Cerebellar nuclear complex (tissue), 1 donor: ENCODE measurements around the gene KRTAP5-11.
"Not testable (repeated sequence)": the region's sequence is repeated elsewhere in the genome, so short reads cannot be mapped to it uniquely, and the experiment has no call there.

Source experiments
- DNase-seq, 2 experiments: peaks; one replicate each; lab custom pipeline; 2025; lab: John Stamatoyannopoulos, UW

The KRTAP5-11 gene

GRCh38 chr11:71582309-71582895 lies at the start of gene KRTAP5-11:
TSS of gene KRTAP5-11 (minus strand) at chr11:71582875. CDS start at chr11:71582837, 38 bp downstream.
- DNase-seq = no peak

GRCh38 chr11:71631551-71631950 lies 48.9 kb upstream of the KRTAP5-11 start:
- not testable (repeated sequence) for DNase-seq

- not testable (repeated sequence) for DNase-seq
These were observed 47.4 kb upstream of the KRTAP5-11 start for GRCh38 chr11:71630071-71630470.

GRCh38 chr11:71628943-71629342 lies 46.3 kb upstream of the KRTAP5-11 start:
- not testable (repeated sequence) for DNase-seq

GRCh38 chr11:71623226-71623625 lies 40.6 kb upstream of the KRTAP5-11 start:
- DNase-seq = not testable (repeated sequence)

- not testable (repeated sequence) for DNase-seq
These were observed 39.9 kb upstream of the KRTAP5-11 start for GRCh38 chr11:71622561-71622960.

GRCh38 chr11:71615003-71615402 lies 32.3 kb upstream of the KRTAP5-11 start:
- not testable (repeated sequence) for DNase-seq

GRCh38 chr11:71614366-71614917 lies 31.8 kb upstream of the KRTAP5-11 start:
- not testable (repeated sequence) for DNase-seq

- not testable (repeated sequence) for DNase-seq
These were observed 31.3 kb upstream of the KRTAP5-11 start for GRCh38 chr11:71613931-71614330.

GRCh38 chr11:71611218-71611910 lies 28.7 kb upstream of the KRTAP5-11 start:
- not testable (repeated sequence) for DNase-seq

- DNase-seq = not testable (repeated sequence)
These were observed 25.6 kb upstream of the KRTAP5-11 start for GRCh38 chr11:71608272-71608671.

- not testable (repeated sequence) for DNase-seq
These were observed 25.0 kb upstream of the KRTAP5-11 start for GRCh38 chr11:71607520-71608216.

- DNase-seq = not testable (repeated sequence)
These were observed 24.3 kb upstream of the KRTAP5-11 start for GRCh38 chr11:71606853-71607519.

GRCh38 chr11:71604798-71605488 lies 22.3 kb upstream of the KRTAP5-11 start:
- not testable (repeated sequence) for DNase-seq

- DNase-seq = not testable (repeated sequence)
These were observed 20.5 kb upstream of the KRTAP5-11 start for GRCh38 chr11:71603221-71603620.

GRCh38 chr11:71589546-71589920 lies 6.9 kb upstream of the KRTAP5-11 start:
- DNase-seq = not testable (repeated sequence)

- DNase-seq = not testable (repeated sequence)
These were observed 6.3 kb upstream of the KRTAP5-11 start for GRCh38 chr11:71588822-71589545.

GRCh38 chr11:71588314-71588713 lies 5.6 kb upstream of the KRTAP5-11 start:
- not testable (repeated sequence) for DNase-seq

GRCh38 chr11:71585673-71586072 lies 3.0 kb upstream of the KRTAP5-11 start:
- DNase-seq = not testable (repeated sequence)

GRCh38 chr11:71582969-71583368 lies 294 bp upstream of the KRTAP5-11 start:
- DNase-seq = not testable (repeated sequence)

GRCh38 chr11:71581826-71582225 lies 849 bp downstream of the KRTAP5-11 start:
- no peak for DNase-seq
